GM04504 (cell line): ENCODE data around the gene CRYZL1.
"Not testable (repeated sequence)": the region's sequence is repeated elsewhere in the genome, so short reads cannot be mapped to it uniquely, and the experiment has no call there.

ENCODE experiments used
- DNase-seq: peaks from one replicate; pipeline ENCODE4 v3.0.0-alpha.2; 2012; ENCODE audit warnings: low read depth

The CRYZL1 gene

DNA sequence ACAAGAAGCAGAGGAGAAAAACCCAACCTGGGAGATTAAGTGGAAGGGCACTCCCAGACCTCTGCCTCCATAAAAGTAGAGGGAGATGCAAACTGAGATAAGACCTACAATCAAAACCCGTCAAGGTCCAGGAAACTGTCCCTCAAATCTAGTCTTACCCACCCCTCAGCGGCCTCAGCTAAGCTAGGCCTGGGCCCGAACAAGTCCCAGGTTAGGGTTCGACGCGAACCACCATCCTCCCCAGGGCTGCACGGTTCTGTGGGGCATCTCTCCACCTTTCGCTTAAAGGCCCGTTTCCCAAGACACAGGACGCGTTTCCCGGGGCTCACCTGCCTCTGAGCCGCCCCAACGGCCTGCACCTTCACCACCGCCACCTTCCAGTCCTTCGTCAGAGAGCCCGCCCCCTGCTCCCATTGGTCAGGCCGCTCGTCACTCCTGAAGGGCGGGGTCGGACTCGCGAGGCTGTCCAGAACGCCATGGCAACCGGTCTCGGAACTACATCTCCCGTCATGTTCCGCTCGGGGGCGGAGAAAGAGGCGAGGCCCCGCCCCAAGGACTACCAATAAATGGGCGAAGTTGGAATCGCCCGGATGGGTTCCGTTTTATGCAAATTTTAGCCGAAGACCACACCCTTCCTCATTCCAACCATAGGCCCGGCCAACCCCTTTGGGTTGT lies at the start of gene CRYZL1:
TSS of gene CRYZL1 (minus strand) at position 390 of the 675 bp plus-strand sequence. CDS start 10,190 bp downstream, outside the sequence.
- DNase-seq: peak; percentile 99

DNA sequence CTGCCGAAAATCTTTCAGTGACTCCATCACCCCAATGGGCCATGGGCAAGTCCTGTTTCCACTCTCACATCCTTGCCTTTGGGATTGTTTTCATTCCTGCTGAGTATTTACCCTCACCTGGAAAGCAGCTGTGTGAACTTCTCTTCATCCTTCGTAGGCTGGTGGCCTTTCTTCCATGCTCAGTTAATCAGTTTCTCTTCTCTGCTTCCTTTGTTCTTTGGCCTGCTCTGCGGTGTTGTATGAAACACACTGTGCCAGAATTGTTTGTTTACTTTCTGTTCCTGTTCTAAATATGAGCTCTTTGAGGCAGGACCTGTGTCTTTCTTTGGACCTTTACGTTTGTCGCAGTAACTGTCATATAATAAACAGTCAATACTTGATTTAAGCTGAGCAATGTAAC lies 49.3 kb upstream of the CRYZL1 start:
- no peak for DNase-seq

DNA sequence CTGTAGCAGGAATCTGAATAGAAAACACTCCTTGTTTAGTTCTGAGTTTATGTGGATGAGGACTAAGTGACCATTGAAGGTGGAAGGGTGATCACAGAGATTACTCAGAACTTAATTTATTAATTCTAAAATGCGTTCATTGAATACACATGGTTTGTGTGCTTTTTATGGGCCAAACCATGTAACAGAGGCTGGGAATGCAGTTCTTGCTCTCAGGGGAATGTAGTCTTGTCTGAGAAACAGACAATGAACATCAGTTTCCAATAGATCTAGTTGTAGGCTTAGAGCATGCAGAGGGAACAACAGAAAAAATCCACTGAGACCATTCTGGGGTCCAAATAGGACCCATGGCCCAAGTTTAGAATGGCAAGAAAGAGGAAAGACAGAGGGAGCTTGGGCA lies 46.8 kb upstream of the CRYZL1 start:
- DNase-seq: no peak

DNA sequence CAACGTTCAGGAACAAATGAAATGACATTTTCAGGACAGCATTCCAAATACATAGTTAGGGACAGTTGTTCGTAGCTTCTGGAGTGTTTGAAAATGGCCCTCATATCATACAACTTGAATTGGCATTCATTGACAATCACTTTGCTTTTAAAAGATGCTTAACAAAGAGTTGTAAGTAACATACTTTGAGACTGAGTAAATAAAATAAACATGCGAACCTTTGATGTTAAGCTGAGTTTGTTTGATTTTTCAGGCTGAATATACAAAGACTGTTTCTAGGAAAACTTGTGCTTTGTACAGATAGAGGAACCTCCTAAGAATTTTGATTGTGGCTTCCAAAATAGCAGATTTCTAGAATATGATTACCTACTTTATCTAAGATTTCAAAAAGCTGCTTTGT lies 46.1 kb upstream of the CRYZL1 start:
- DNase-seq: no peak

DNA sequence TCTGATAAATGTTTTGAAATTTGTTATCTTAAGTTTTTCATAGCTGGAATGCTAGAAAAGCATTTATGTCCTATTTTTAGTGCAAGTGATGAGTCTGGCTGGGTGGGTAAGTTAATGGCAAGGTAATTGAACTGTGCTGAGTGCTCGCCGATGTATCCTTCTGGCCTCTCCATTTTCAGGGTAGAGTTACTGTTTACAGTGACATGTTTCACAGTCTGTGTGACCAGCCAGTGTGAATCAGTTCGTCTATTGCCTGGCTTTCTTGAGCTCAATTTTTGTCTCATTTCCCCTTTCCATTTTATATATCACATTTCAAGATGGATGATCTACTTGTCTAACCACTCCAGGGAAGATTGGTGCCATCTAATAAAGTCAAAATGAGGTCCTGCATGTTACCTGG lies 44.8 kb upstream of the CRYZL1 start:
- DNase-seq: no peak

DNA sequence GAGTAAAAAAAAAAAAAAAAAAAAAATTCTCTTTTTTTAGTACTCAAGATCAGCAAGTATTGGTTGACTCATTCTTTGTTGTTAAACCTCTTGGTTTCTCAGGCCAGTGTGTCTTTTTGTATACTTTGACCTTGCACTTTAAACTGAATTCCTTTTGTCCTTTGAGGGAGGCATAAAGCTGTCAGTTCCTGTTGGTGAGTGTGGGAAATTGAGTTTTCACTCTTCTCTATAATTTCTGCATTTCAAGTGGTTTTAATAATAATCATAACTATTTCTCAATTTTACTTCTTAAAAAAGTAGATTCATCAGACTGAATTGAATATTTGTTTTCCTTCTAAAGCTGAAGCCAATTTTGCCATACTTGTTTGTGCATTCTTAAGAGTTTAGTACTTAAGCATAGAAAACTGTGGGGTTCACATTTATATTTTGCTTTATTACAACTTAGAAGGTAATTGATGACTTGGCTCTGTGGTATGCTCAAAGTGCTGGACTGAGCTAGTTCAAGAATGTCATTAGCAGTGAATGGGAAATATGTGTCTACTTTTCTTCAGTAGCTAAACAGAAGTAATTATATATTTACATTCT lies 44.2 kb upstream of the CRYZL1 start:
- peak; percentile 62 for DNase-seq

DNA sequence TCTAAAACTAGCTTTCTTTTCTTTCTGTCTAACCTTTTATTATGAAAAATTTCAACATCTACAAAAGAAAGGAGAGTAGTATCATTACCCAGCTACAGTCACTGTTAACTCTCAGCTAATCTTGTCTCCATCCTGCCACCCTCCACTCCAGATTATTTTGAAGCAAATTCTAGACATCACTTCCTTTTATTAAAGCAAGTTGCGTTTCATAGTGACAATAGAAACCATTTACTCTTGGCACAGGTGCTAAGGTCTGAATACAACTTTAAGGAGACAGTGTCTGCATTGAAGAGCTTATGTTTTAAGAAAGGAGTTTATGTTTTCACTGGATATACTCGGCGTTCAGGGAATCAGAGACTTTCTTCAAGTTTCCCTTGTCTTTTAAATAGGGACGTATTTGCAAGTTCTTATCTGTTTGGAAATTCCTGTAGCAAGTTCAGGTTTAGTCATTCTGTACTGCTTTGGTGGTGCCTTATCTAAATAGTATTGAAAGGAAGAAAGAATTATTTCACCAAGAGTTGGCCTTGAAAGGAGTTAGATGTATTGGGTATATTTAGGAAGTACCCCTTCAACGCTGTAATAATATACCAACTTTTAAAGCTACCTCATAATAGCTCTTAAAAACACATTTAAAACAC lies 43.5 kb upstream of the CRYZL1 start:
- no peak for DNase-seq

DNA sequence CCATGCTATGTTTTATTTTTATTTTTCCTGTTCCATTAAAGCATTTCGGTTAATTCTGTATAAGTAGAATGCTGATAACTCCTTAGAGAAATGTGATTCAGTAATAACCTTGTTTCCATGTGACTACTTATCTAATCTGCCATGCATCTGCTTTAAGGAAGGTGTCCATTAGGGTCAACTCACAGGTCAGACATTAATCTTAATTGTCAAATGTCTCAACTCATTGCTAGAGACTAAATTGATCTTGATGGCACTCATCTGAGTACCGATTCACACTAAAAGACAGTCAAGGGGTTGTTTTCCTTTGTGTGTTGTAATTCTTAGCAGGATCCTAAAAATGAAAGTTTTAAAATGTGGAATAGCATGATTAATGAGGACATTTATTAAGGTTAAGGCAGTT lies 42.5 kb upstream of the CRYZL1 start:
- DNase-seq: no peak

DNA sequence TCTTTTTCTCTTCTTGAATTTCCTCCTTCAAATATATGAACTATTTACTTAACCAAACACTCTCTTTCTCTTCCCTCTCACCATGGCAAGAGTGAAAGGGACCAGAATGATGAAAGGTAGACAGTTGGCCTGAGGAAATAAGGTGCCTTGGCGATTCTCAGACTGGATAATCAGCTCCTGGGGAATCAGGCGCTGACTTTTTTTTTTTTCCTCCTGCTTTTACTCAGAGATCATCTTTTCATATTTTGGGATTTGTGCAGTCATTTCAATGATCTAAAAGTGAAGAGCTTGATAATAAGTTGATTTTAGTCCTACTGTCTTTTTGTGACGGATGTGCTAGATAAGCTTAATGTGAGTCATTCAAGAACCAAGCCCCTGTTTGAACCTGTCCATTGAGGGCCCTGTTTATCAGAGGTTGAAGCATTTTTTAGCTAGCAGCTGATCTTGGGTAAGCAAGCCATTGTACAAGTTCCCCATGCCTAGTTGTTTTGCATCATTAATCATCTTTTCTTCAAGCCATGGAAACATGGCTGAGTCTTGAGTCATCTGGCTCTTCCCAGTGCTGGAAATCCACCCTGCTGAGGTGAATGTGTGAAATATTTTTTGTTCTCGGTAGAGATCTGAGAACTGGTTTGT lies 41.6 kb upstream of the CRYZL1 start:
- peak; percentile 60 for DNase-seq

DNA sequence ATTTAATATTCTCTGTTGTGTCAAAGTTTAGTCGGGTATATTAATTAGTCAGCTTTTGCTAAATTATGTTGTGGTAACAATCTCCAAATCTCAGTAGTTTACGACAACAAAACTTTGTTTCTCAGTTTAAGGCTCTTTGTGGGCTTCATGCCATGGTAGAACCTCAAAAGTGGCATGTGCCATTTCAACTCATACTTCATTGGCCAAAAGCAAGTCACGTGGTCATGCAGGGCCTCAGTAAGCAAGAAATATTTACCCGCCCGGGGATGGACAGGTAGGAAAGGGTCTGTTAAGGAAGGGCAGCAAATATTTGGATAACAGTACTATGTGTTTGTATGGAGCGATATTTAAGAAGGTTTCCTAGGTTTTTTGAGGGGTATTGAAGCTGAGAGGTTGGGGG lies 39.3 kb upstream of the CRYZL1 start:
- DNase-seq: no peak

DNA sequence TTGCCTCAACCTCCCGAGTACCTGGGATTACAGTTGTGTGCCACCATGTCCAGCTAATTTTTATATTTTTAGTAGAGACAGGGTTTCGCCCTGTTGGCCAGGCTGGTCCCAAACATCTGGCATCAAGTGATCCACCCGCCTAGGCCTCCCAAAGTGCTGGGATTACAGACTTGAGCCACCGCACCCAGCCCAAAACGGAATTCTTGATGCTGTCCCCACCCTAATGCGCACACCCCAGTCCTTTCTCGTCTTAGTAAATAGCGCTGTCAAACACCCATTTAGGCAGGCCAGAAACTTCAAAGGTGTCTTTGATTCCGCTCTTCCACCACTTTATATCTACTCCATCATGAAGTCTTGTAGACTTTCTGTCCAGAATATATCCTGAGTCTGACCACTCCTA lies 35.9 kb upstream of the CRYZL1 start:
- no peak for DNase-seq

DNA sequence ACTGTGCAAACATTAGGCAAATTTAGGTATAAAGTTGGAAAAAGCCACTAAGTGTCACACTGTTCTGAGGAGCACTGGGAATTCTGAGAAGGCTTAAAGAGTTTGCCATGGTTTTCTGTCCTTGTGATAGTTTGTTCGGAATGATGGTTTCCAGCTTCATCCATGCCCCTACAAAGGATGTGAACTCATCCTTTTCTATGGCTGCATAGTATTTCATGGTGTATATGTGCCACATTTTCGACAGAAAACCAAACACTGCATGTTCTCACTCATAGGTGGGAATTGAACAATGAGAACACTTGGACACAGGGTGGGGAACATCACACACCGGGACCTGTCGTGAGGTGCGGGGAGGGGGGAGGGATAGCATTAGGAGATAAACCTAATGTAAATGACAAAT lies 35.1 kb upstream of the CRYZL1 start:
- not testable (repeated sequence) for DNase-seq

DNA sequence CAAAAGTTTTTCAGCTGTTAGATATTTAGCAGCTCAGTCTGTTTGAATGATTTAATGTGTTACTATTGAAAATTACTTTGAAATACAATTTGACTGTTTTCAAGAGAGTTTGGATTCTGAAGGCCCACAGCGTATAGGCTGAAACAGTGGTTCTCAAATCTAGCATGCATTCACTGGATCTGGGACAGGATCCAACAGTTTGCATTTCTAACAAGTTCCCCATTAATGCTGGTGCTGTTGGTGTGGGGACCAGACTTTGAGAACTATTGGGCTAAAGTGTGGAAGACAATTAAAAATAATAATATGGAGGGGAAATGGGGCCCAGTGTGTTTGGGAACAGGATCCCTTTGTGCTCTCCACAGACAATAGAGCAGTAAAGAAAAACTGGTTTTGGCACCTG lies 32.7 kb upstream of the CRYZL1 start:
- no peak for DNase-seq

DNA sequence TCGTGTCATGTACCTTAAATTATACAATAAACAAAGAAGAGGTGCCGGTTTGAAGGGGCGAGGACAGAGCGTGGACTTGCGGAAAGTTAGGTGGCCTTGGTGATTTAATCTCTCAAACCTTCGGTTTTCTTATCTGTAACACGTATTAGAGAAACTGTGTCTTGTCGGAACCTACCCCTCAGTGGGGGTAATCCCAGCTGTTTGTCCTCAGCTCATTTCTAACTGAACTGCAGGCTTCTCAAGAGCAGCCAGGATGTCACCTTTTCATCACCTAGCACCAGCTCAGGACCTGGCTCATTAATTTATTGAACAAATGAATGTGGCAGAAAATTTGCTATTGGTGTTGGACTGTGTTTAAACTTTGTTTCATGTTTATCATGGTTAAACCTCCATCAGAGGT lies 31.9 kb upstream of the CRYZL1 start:
- DNase-seq: no peak

DNA sequence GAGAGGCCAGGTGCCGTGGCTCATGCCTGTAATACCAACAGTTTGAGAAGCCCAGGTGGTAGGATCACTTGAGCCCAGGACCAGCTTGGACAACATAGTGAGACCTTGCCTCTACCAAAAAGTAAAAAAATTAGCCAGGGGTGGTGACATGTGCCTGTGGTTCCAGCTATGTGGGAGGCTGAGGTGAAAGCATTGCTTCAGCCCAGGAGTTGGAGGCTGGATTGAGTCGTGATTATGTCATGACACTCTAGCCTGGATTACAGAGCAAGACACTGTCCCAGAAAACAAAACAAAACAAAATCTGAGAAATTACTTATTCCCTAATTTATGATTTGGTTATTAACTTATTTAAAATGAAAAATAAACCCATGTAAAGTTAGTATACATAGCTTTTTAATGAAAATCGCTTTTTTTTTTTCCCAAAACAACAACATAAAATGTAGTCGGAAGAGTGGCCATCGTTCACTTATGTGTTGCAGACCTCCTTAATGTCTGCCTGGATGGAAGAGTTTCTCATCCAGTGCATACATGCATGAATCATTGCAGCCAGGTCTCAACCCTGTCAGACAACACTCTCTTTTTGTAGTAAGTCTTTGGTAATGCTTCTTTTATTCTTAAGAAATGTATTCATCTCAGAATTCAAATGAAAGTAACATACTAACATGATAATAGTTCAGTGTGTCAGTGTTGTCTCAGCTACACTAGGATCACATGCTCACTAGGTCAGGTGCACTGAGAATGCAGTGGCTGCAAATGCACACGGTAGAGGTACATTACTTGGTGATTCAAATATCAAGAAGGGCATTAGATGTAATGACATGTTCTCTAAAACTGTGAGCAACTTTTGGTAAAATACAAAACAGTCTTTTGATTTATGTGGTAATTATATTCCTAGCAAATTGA lies 28.8 kb upstream of the CRYZL1 start:
- DNase-seq: no peak

DNA sequence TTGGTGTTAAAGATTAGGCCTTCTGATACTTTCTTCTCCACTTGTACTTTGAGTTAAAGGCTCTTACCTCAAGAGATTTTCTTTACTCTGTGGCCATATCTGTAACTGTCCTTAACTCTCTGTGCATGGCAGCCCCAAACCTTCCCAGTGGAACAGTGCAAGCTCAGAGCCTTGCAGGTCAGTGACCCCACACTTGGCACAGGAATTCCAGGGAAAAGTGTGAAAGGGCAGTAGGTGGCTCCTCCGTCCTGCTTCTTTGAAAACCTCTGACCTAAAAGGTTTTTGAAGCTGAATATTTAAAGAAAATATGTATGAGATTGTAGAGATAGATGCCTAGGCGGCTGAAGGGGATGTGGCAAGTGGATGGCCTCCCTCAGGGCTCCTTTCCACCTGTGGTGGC lies 27.1 kb upstream of the CRYZL1 start:
- DNase-seq: no peak

DNA sequence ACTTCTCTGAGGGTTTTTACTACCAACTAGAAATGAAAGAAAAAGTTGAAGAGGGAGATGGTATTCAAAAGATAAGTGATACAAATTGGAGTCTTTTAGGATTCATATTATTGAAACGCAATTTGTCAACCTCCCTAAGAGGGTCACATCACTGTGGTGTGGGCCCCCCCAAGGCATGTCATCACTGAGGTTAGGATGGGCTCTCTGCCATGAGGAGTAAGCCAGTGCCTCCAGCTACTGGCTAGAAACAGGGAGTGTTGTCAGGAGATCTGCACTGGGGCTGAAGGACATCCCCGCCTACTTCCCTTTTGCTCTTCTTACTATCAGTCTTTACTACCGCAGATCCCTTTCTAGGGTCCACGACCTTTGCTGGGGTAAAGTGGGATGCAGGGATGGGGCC lies 26.6 kb upstream of the CRYZL1 start:
- DNase-seq: no peak

DNA sequence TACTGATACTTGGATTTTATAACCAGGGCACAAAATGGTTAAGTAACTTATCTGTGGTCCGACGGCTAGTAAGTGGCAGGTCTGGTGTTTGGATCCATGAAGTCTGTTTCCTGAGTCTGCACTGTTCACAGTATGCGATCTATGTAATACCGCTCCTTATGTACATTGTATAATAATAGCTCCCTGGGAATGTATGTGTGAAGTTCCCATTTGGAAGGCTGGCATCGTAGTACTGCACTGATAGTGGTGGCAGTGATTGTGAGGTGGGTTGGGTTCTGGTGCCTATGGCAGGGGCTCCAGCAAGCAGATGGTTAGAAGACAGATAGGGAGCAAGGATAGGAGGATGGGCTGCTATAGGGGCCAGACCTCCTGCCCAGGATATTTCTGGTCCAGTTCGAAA lies 26.1 kb upstream of the CRYZL1 start:
- DNase-seq: no peak

DNA sequence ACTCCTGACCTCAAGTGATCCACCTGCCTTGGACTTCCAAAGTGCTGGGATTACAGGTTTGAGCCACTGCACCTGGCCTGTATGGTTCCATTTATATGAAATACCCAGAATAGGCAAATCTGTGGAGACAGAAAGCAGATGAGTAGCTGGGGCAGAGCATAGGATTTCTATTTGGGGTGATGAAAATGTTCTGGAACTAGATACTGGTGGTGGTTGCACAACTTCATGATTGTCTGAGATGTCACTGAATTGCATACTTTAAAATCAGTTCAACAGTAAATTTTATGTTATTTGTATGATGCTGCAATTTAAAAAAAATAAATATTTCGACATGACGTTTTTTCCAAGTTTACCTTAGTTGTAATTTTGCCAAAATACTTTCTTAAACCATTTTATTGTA lies 24.6 kb upstream of the CRYZL1 start:
- DNase-seq: no peak

DNA sequence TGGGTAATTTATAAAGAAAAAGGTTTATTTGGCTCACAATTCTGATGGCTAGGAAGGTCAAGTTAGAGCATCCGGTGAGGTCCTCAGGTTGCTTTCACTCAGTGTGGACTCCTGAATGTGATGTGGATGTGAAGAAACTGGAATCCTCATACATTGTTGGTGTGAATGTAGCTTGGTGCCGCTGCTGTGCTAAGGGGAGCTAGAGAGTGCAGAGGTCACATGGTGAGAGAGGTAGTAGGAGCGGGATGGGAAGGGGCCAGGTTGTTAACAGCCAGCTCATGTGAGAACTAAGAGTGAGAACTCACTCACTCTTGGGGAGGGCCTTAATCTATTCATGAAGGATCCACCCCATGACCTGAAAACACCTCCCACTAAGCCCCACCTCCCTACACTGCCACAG lies 22.6 kb upstream of the CRYZL1 start:
- DNase-seq: no peak

DNA sequence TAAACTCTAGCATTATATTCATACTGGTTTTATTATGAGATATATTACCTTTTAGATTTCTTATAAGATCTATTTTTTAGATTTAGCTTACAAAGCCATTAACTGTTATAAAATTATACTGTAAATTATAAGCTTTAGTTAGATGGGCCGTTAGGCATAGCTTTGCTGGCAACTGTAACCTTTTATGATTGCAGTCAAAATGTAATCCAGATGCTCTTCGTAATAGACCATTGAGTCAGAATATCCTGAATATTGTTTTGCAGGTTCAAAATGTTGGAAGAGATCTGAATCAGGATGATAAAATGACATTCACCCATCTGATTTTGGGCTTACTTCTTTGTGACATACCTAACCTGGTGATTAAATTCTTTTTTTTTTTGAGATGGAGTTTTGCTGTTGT lies 21.7 kb upstream of the CRYZL1 start:
- DNase-seq: no peak

DNA sequence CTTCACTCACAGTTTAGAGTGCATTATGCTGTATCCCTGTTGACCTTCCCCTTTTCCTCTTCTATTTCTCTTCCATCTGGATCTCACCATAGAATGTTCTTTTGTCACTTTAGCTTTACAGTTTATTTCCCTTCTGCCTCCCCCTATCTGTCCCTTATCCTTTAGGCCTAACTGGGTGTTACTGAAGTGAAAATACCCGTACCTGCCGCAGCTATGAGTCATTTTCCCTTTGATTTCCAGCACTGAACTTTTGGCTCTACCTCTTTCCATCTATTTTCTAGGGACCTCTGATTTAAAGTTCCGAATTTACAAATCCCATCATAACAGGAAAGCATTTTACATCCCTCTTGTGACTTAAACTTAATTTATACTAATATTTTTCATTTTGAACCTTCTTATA lies 20.5 kb upstream of the CRYZL1 start:
- no peak for DNase-seq
